HEK293 (cell line): ENCODE results near the gene R3HDM2.

Experiments
- KLF1 ChIP-seq: fragments of 450-650 bp; formaldehyde crosslinking; IDR thresholded peaks from 2 replicates; pipeline ENCODE4 v1.5.1; 2016; ENCODE audit warnings: missing biosample characterization, missing genetic modification characterization
- KLF10 ChIP-seq: fragments of 450-650 bp; IDR thresholded peaks from 2 replicates; pipeline ENCODE4 v1.5.1; 2018; ENCODE audit warnings: missing biosample characterization, mild to moderate bottlenecking, missing genetic modification characterization
- KLF8 ChIP-seq: fragments of 450-650 bp; formaldehyde crosslinking; IDR thresholded peaks from 2 replicates; pipeline ENCODE4 v1.5.1; 2016; ENCODE audit warnings: missing biosample characterization, missing genetic modification characterization
- KLF9 ChIP-seq: fragments of 450-650 bp; formaldehyde crosslinking; IDR thresholded peaks from 2 replicates; pipeline ENCODE4 v1.5.1; 2016; ENCODE audit warnings: missing biosample characterization, missing genetic modification characterization, low read depth
- OSR2 ChIP-seq: fragments of 450-650 bp; formaldehyde crosslinking; IDR thresholded peaks from 2 replicates; pipeline ENCODE4 v1.5.1; 2016; ENCODE audit warnings: missing biosample characterization, missing genetic modification characterization
- PRDM4 ChIP-seq: fragments of 450-650 bp; formaldehyde crosslinking; IDR thresholded peaks from 2 replicates; pipeline ENCODE4 v1.5.1; 2017; ENCODE audit warnings: missing biosample characterization, missing genetic modification characterization
- SP7 ChIP-seq: fragments of 450-650 bp; formaldehyde crosslinking; IDR thresholded peaks from 2 replicates; pipeline ENCODE4 v1.5.1; 2016; ENCODE audit warnings: missing biosample characterization, missing genetic modification characterization
- ZBTB10 ChIP-seq: fragments of 450-650 bp; formaldehyde crosslinking; IDR thresholded peaks from 2 replicates; pipeline ENCODE4 v1.5.1; 2016; ENCODE audit warnings: missing biosample characterization, missing genetic modification characterization
- ZBTB17 ChIP-seq: fragments of 450-650 bp; formaldehyde crosslinking; IDR thresholded peaks from 2 replicates; pipeline ENCODE4 v1.5.1; 2016; ENCODE audit warnings: missing biosample characterization, missing genetic modification characterization
- ZBTB21 ChIP-seq: fragments of 450-650 bp; formaldehyde crosslinking; IDR thresholded peaks from 2 replicates; pipeline ENCODE4 v1.5.1; 2017; ENCODE audit warnings: missing biosample characterization, missing genetic modification characterization
- ZBTB48 ChIP-seq: fragments of 450-650 bp; formaldehyde crosslinking; IDR thresholded peaks from 2 replicates; pipeline ENCODE4 v1.5.1; 2016; ENCODE audit warnings: missing biosample characterization, missing genetic modification characterization
- ZBTB6 ChIP-seq: fragments of 450-650 bp; formaldehyde crosslinking; IDR thresholded peaks from 2 replicates; pipeline ENCODE4 v1.5.1; 2017; ENCODE audit warnings: missing biosample characterization, missing genetic modification characterization
- ZBTB7A ChIP-seq: fragments of 450-650 bp; formaldehyde crosslinking; IDR thresholded peaks from 2 replicates; pipeline ENCODE4 v1.5.1; 2016; ENCODE audit warnings: low read depth, missing biosample characterization, missing genetic modification characterization
- ZFHX2 ChIP-seq: fragments of 450-650 bp; formaldehyde crosslinking; conservative IDR thresholded peaks from 2 replicates; pipeline ENCODE4 v1.5.1; 2016; ENCODE audit warnings: missing biosample characterization, missing genetic modification characterization
- ZNF10 ChIP-seq: fragments of 450-650 bp; formaldehyde crosslinking; IDR thresholded peaks from 2 replicates; pipeline ENCODE4 v1.5.1; 2017; ENCODE audit warnings: missing biosample characterization, missing genetic modification characterization
- ZNF121 ChIP-seq: fragments of 450-650 bp; formaldehyde crosslinking; IDR thresholded peaks from 2 replicates; pipeline ENCODE4 v1.5.1; 2016; ENCODE audit warnings: missing biosample characterization, missing genetic modification characterization
- ZNF146 ChIP-seq: fragments of 450-650 bp; formaldehyde crosslinking; IDR thresholded peaks from 2 replicates; pipeline ENCODE4 v1.5.1; 2016; ENCODE audit warnings: missing biosample characterization, missing genetic modification characterization
- ZNF169 ChIP-seq: fragments of 450-650 bp; formaldehyde crosslinking; IDR thresholded peaks from 2 replicates; pipeline ENCODE4 v1.5.1; 2016; ENCODE audit warnings: missing biosample characterization, missing genetic modification characterization
- ZNF214 ChIP-seq: fragments of 450-650 bp; formaldehyde crosslinking; IDR thresholded peaks from 2 replicates; pipeline ENCODE4 v1.5.1; 2017; ENCODE audit warnings: missing biosample characterization, mild to moderate bottlenecking, missing genetic modification characterization, borderline replicate concordance
- ZNF248 ChIP-seq: fragments of 450-650 bp; formaldehyde crosslinking; IDR thresholded peaks from 2 replicates; pipeline ENCODE4 v1.5.1; 2017; ENCODE audit warnings: missing biosample characterization, missing genetic modification characterization
- ZNF324 ChIP-seq: fragments of 450-650 bp; formaldehyde crosslinking; IDR thresholded peaks from 2 replicates; pipeline ENCODE4 v1.5.1; 2016; ENCODE audit warnings: missing biosample characterization, missing genetic modification characterization
- ZNF501 ChIP-seq: fragments of 450-650 bp; formaldehyde crosslinking; IDR thresholded peaks from 2 replicates; pipeline ENCODE4 v1.5.1; 2016; ENCODE audit warnings: missing biosample characterization, missing genetic modification characterization
- ZNF561 ChIP-seq: fragments of 450-650 bp; IDR thresholded peaks from 2 replicates; pipeline ENCODE4 v1.5.1; 2018; ENCODE audit warnings: missing biosample characterization, missing genetic modification characterization, borderline replicate concordance
- ZNF660 ChIP-seq: fragments of 450-650 bp; IDR thresholded peaks from 2 replicates; pipeline ENCODE4 v1.5.1; 2018; ENCODE audit warnings: missing biosample characterization, mild to moderate bottlenecking, missing genetic modification characterization
- ZNF692 ChIP-seq: fragments of 450-650 bp; formaldehyde crosslinking; IDR thresholded peaks from 2 replicates; pipeline ENCODE4 v1.5.1; 2016; ENCODE audit warnings: missing biosample characterization, missing genetic modification characterization
- ZNF76 ChIP-seq: fragments of 450-650 bp; formaldehyde crosslinking; IDR thresholded peaks from 2 replicates; pipeline ENCODE4; 2016; ENCODE audit warnings: low read depth, missing biosample characterization, missing genetic modification characterization, borderline replicate concordance
- ZNF777 ChIP-seq: fragments of 450-650 bp; formaldehyde crosslinking; IDR thresholded peaks from 2 replicates; pipeline ENCODE4 v1.5.1; 2017; ENCODE audit warnings: missing biosample characterization, missing genetic modification characterization, borderline replicate concordance
- ZSCAN23 ChIP-seq: fragments of 450-650 bp; formaldehyde crosslinking; IDR thresholded peaks from 2 replicates; pipeline ENCODE4 v1.5.1; 2016; ENCODE audit warnings: missing biosample characterization, missing genetic modification characterization
- ZSCAN4 ChIP-seq: fragments of 450-650 bp; formaldehyde crosslinking; IDR thresholded peaks from 2 replicates; pipeline ENCODE4 v1.5.1; 2017; ENCODE audit warnings: missing biosample characterization, missing genetic modification characterization
- ZSCAN5A ChIP-seq: fragments of 450-650 bp; formaldehyde crosslinking; IDR thresholded peaks from 2 replicates; pipeline ENCODE4 v1.5.1; 2016; ENCODE audit warnings: missing biosample characterization, missing genetic modification characterization

The R3HDM2 gene

GRCh38 chr12:57459055-57459749, 28.4 kb upstream of the R3HDM2 start (continued):
- peak; percentile 93 for TF ChIP-seq ZBTB10 (tag by site-specific recombination)
- 0 out of 2 replicates have a peak, but pooled peaks have one; percentile 21 for TF ChIP-seq ZNF10 (tag by site-specific recombination)
- no peak for TF ChIP-seq ZSCAN5A (tag by site-specific recombination)
- TF ChIP-seq KLF9: peak; percentile 73
- no peak for TF ChIP-seq ZNF214 (tag by site-specific recombination)
- TF ChIP-seq ZBTB48 (tag by site-specific recombination): peak; percentile 68
- TF ChIP-seq ZBTB21 (tag by site-specific recombination): peak; percentile 85
- TF ChIP-seq KLF8: peak; percentile 96
- no peak for TF ChIP-seq ZNF146
- peak; percentile 87; the same call in 1 of the 2 replicates for TF ChIP-seq ZNF121 (tag by site-specific recombination)
- peak; percentile 64 for TF ChIP-seq ZNF76 (tag by site-specific recombination)
- 0 out of 2 replicates have a peak, but pooled peaks have one; percentile 80 for TF ChIP-seq ZBTB7A (tag by site-specific recombination)
- TF ChIP-seq ZNF777 (tag by site-specific recombination): peak; percentile 43; the same call in 1 of the 2 replicates
- TF ChIP-seq ZSCAN4: no peak
- TF ChIP-seq ZNF561 (tag by site-specific recombination): peak; percentile 66; the same call in 1 of the 2 replicates
- TF ChIP-seq ZBTB17 (tag by site-specific recombination): peak; percentile 96
- TF ChIP-seq KLF1 (tag by site-specific recombination): peak; percentile 55
- TF ChIP-seq KLF10 (tag by site-specific recombination): peak; percentile 62
- peak; percentile 57 for TF ChIP-seq ZNF692 (tag by site-specific recombination)
- TF ChIP-seq ZNF501: peak; percentile 71
- TF ChIP-seq ZBTB6 (tag by site-specific recombination): peak; percentile 88
- no peak for TF ChIP-seq ZFHX2 (tag by site-specific recombination)
- no peak for TF ChIP-seq ZNF248
- 0 out of 2 replicates have a peak, but pooled peaks have one; percentile 28 for TF ChIP-seq OSR2 (tag by site-specific recombination)
- peak; percentile 61 for TF ChIP-seq SP7 (tag by site-specific recombination)
- TF ChIP-seq PRDM4 (tag by site-specific recombination): 0 out of 2 replicates have a peak, but pooled peaks have one; percentile 6
- 0 out of 2 replicates have a peak, but pooled peaks have one; percentile 21 for TF ChIP-seq ZSCAN23 (tag by site-specific recombination)
- TF ChIP-seq ZNF660 (tag by site-specific recombination): 0 out of 2 replicates have a peak, but pooled peaks have one; percentile 15
- no peak for TF ChIP-seq ZNF169 (tag by site-specific recombination)
- peak; percentile 70; the same call in 1 of the 2 replicates for TF ChIP-seq ZNF324
